ENCODE data around the gene SERPING1.

Gene SERPING1

GRCh38 chr11:57643802-57644201, 46.3 kb downstream of the SERPING1 start:
- no peak for DNase-seq (ENCODE audit: low spot score)
- no peak for TF ChIP-seq CTCF (IDR thresholded peaks at IDR 0.05; ENCODE audit: extremely low read depth, missing control alignments)

- peak; percentile 85 for DNase-seq (ENCODE audit: low spot score)
- peak; percentile 43 for TF ChIP-seq CTCF (IDR thresholded peaks at IDR 0.05; ENCODE audit: extremely low read depth, missing control alignments)
These were observed 47.5 kb downstream of the SERPING1 start for GRCh38 chr11:57644748-57645688.

- no peak for DNase-seq (ENCODE audit: low spot score)
- no peak for TF ChIP-seq CTCF (IDR thresholded peaks at IDR 0.05; ENCODE audit: extremely low read depth, missing control alignments)
These were observed 48.2 kb downstream of the SERPING1 start for GRCh38 chr11:57645689-57646085.

GRCh38 chr11:57646194-57646798, 48.8 kb downstream of the SERPING1 start:
- DNase-seq (ENCODE audit: low spot score): no peak
- TF ChIP-seq CTCF (IDR thresholded peaks at IDR 0.05; ENCODE audit: extremely low read depth, missing control alignments): no peak

DNA sequence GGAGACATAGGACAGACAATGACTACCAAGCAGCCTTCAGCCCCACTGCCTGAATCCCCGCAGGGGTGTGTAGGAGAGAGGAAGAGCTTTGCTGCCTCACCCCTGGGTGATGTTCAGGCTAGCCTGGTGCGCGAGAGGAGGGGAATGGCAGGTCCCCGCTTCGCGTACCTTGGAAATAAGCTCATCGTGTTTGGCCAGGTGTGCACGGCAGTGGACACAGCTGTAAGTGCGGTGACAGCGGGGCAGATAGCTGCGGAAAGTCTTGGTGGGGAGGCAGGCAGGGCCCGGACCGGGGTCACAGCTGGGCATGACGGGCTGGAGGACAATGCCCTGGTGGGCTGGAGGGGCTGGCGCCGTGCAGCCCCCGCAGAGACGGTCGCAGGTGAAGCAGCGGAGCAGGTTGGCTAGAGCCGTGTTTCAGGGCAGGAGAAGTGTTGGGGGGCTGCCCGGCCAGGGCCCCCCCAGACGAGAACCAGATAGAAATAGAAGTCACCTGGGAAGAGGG, 49.4 kb downstream of the SERPING1 start:
- no peak for TF ChIP-seq CTCF (IDR thresholded peaks at IDR 0.05; ENCODE audit: extremely low read depth, missing control alignments)
- DNase-seq (ENCODE audit: low spot score): no peak

DNA sequence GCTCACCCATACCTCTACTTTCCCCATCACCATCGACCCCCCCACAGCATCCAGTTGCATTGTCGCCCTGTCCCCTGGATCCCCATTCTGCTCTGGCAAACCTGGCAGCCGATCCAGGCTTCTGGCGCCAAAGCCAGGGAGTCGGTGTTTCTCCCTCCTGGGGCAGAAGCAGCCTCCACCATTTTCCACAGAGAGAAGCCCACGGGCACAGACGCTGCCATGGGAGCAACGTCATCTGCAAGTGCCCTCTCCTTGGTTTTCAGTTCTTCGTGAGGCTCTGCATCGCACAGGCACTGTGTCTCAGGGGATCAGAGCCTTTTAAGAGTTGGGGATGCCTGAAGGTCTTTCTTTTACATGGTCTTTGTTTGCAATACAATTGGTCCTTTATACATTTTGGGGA, 49.9 kb downstream of the SERPING1 start:
- no peak for DNase-seq (ENCODE audit: low spot score)
- no peak for TF ChIP-seq CTCF (IDR thresholded peaks at IDR 0.05; ENCODE audit: extremely low read depth, missing control alignments)
